ENCODE data around the gene ZSCAN9.

Gene ZSCAN9

DNA sequence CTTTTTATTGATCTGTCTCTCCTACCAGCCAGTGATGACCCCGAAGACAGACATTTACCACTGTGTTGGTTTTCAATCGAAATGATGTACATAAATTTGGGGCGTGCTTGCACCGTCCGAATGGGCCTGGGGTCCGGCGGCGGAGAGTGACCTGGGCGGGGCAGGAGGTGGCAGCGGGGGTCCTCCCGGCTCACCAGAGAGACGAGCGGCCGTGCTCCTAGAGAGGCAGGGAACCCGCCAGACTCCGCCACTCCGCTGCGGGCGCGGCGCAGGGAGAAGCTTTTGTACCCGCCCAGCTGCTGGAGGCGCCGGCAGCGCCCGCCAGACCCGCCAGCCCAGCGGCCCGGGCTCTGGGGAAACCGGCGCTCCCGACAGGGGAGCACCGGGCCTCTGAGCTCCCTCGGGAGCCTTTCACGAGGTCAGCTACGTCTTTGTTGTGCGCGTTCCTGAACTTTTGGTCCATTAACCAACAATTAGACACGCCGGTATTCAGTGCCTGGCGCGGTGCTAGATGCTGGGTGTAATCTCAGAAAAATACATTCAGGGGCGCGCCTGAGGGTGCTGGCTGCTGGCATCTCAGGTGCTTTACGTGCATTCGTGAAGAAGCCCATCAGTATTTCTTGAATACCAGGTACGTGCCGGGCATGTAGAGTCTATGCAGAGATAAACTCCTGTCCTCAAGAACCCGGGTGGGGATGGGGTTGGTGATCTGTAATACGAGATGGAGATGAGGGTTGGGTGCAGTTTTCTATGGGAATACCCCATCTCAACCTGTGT lies 56.4 kb downstream of the ZSCAN9 start, which contains the start of gene PGBD1:
PGBD1 (plus strand) TSS at position 285 of the 777 bp plus-strand sequence. CDS start 2,242 bp downstream, outside the sequence.
- TF ChIP-seq REST (IDR thresholded peaks at IDR 0.05; ENCODE audit: insufficient replicate concordance, low read depth) (no peak), POLR2AphosphoS5 (IDR thresholded peaks at IDR 0.05; ENCODE audit: low read depth) (no peak), SPI1 (IDR thresholded peaks at IDR 0.05; ENCODE audit: borderline replicate concordance, low read depth) (no peak)
- no peaks in the 10 kb centered on the region for H3K27me3 ChIP-seq (ENCODE audit: insufficient read depth, poor library complexity, severe bottlenecking)
- peak; percentile 32 to 76 for DNase-seq (ENCODE audit: low read depth in 1 of 2, low spot score in 1 of 2)
- H3K4me3 ChIP-seq (replicated peaks; ENCODE audit: insufficient read depth, low read length): peak within 1 kb of the TSS; percentile 66
- peak within 1 kb of the TSS; percentile 29 for H3K27ac ChIP-seq (replicated peaks)

DNA sequence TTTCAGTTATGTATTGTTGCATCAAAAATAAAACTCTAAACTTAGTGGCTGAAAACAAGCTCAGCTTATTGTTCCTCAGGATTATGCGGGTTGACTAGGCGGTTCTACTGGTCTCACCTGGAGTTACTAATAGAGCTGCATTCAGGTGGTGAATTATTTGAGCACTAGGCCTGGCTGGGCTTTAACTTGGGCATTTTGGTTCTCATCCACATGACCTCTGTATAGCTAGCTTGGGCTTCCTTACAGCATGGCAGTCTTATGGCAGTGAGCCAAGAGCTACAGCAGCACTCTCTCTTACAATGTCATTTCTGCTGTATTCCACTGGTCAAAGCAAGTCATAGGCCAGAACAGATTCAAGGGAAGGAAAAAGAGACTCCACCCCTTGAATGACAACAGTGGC lies 57.9 kb downstream of the ZSCAN9 start:
- Histone ChIP-seq H3K4me3 (replicated peaks; ENCODE audit: insufficient read depth, low read length) (no peak overlapping the region), H3K27me3 (ENCODE audit: insufficient read depth, poor library complexity, severe bottlenecking) (no peaks in the 10 kb centered on the region), H3K27ac (replicated peaks) (no peak overlapping the region)
- TF ChIP-seq SPI1 (IDR thresholded peaks at IDR 0.05; ENCODE audit: borderline replicate concordance, low read depth): no peak
- TF ChIP-seq GABPA (IDR thresholded peaks at IDR 0.05; ENCODE audit: low read depth): no peak
- TF ChIP-seq, protein P1, sequence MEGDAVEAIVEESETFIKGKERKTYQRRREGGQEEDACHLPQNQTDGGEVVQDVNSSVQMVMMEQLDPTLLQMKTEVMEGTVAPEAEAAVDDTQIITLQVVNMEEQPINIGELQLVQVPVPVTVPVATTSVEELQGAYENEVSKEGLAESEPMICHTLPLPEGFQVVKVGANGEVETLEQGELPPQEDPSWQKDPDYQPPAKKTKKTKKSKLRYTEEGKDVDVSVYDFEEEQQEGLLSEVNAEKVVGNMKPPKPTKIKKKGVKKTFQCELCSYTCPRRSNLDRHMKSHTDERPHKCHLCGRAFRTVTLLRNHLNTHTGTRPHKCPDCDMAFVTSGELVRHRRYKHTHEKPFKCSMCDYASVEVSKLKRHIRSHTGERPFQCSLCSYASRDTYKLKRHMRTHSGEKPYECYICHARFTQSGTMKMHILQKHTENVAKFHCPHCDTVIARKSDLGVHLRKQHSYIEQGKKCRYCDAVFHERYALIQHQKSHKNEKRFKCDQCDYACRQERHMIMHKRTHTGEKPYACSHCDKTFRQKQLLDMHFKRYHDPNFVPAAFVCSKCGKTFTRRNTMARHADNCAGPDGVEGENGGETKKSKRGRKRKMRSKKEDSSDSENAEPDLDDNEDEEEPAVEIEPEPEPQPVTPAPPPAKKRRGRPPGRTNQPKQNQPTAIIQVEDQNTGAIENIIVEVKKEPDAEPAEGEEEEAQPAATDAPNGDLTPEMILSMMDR (IDR thresholded peaks at IDR 0.05; ENCODE audit: insufficient read depth, low read length): no peak
- TF ChIP-seq REST (IDR thresholded peaks at IDR 0.05; ENCODE audit: insufficient replicate concordance, low read depth): no peak
- TF ChIP-seq POLR2AphosphoS5 (IDR thresholded peaks at IDR 0.05; ENCODE audit: low read depth): no peak
- no peak for DNase-seq (ENCODE audit: low read depth in 1 of 2, low spot score in 1 of 2)

All from HL-60 (cell line).